HepG2 (cell line): ENCODE measurements around the gene PLIN1. TPM values are rescaled to one million over a fixed set of nuclear protein-coding genes. Genes with fewer than 3 reads are reported as not detected.

ENCODE experiments used
- ATM ChIP-seq: fragments of 450-650 bp; IDR thresholded peaks from 2 replicates; pipeline ENCODE4 v1.7.1; 2017; ENCODE audit warnings: mild to moderate bottlenecking, borderline replicate concordance
- CEBPG ChIP-seq: IDR thresholded peaks from 2 replicates; pipeline ENCODE4 v1.6.1; 2016
- DMAP1 ChIP-seq: IDR thresholded peaks from 2 replicates; pipeline ENCODE4 v1.6.1; 2016
- FLYWCH1 ChIP-seq: sonication (generic); formaldehyde crosslinking; IDR thresholded peaks from 2 replicates; pipeline ENCODE4 v1.8.1; 2023; ENCODE audit warnings: mild to moderate bottlenecking, missing genetic modification reagents
- FOXP1 ChIP-seq, 2 experiments: fragments of 450-650 bp in 1 of 2; IDR thresholded peaks; 2 replicates each; pipeline ENCODE4 v1.6.1; 2017 to 2018; ENCODE audit warnings: antibody characterized with exemption in 1 of 2
- KAT8 ChIP-seq: IDR thresholded peaks from 2 replicates; pipeline ENCODE4 v1.6.1; 2016; ENCODE audit warnings: missing genetic modification reagents, missing compliant biosample characterization
- MIER2 ChIP-seq: IDR thresholded peaks from 2 replicates; pipeline ENCODE4 v1.6.1; 2016; ENCODE audit warnings: missing biosample characterization, missing genetic modification reagents
- PHF8 ChIP-seq: sonication (generic); formaldehyde crosslinking; IDR thresholded peaks from 2 replicates; pipeline ENCODE4 v1.5.0; 2020; ENCODE audit warnings: missing genetic modification reagents
- SMAD3 ChIP-seq: sonication (generic); formaldehyde crosslinking; IDR thresholded peaks from 2 replicates; pipeline ENCODE4 v1.4.0; 2020; ENCODE audit warnings: missing genetic modification reagents
- TEAD3 ChIP-seq: optimal IDR thresholded peaks from 2 replicates; pipeline ENCODE3; 2016; ENCODE audit warnings: borderline replicate concordance
- WIZ ChIP-seq: sonication (generic); formaldehyde crosslinking; IDR thresholded peaks from 2 replicates; pipeline ENCODE4 v1.5.1; 2020; ENCODE audit warnings: mild to moderate bottlenecking, missing genetic modification reagents
- YY1 ChIP-seq: IDR thresholded peaks from 2 replicates; pipeline ENCODE4 v1.6.1; 2011; ENCODE audit warnings: low read length, low read depth, moderate library complexity, mild to moderate bottlenecking; ENCODE audit not compliant: insufficient read depth, insufficient replicate concordance
- ZFY ChIP-seq: sonication (generic); formaldehyde crosslinking; IDR thresholded peaks from 2 replicates; pipeline ENCODE4 v1.4.0; 2020; ENCODE audit warnings: missing genetic modification reagents
- ZNF24 ChIP-seq: fragments of 450-650 bp; IDR thresholded peaks from 2 replicates; pipeline ENCODE4 v1.6.1; 2017; ENCODE audit warnings: antibody characterized with exemption, mild to moderate bottlenecking
- ZNF607 ChIP-seq: sonication (generic); formaldehyde crosslinking; IDR thresholded peaks from 2 replicates; pipeline ENCODE4 v1.5.1; 2020; ENCODE audit warnings: missing genetic modification reagents, mild to moderate bottlenecking, borderline replicate concordance
- ZNF709 ChIP-seq: sonication (generic); formaldehyde crosslinking; IDR thresholded peaks from 2 replicates; pipeline ENCODE4 v1.5.0; 2020; ENCODE audit warnings: mild to moderate bottlenecking, missing genetic modification reagents
- polyA plus RNA-seq, 8 experiments: library from polyadenylated mRNA; depleted of rRNA in 3 of 8; stranded (reverse) in 7 of 8; unstranded in 1 of 8; fragments of >200 nt; fragmentation: Illumina TruSeq in 4 of 8; extraction: Trizol in 4 of 8; gene quantifications; 2 replicates each; pipeline versions ENCODE4 v1.2.1 to v1.2.3, GENCODE V29; 2011 to 2016; ENCODE audit warnings: low read depth in 4 of 8, missing spikeins in 1 of 8, mixed read lengths in 1 of 8; ENCODE audit not compliant: insufficient read depth in 1 of 8
- total RNA-seq, 5 experiments: library from RNA; depleted of rRNA; stranded (reverse); fragments of >200 nt; fragmentation: Illumina TruSeq; extraction: Trizol; gene quantifications; 2 replicates each; pipeline ENCODE4 v1.2.3, GENCODE V29; 2016; ENCODE audit warnings: low read depth in 1 of 5
- TF ChIP-seq, protein P1 (sequence below): sonication (generic); formaldehyde crosslinking; conservative IDR thresholded peaks from 2 replicates; pipeline ENCODE4 v1.8.0; 2022; ENCODE audit warnings: mild to moderate bottlenecking, moderate library complexity, missing genetic modification reagents
- TF ChIP-seq, protein P2 (sequence below): sonication (generic); formaldehyde crosslinking; IDR thresholded peaks from 2 replicates; pipeline ENCODE4 v1.8.1; 2022; ENCODE audit warnings: low read depth, mild to moderate bottlenecking, missing genetic modification reagents
- TF ChIP-seq, protein P3 (sequence below): sonication (generic); formaldehyde crosslinking; IDR thresholded peaks from 2 replicates; pipeline ENCODE4 v1.5.0; 2020; ENCODE audit warnings: missing genetic modification reagents
- TF ChIP-seq, protein P4 (sequence below): sonication (generic); formaldehyde crosslinking; IDR thresholded peaks from 2 replicates; pipeline ENCODE4 v1.5.0; 2020; ENCODE audit warnings: mild to moderate bottlenecking, missing genetic modification reagents, borderline replicate concordance
- TF ChIP-seq, protein P5 (sequence below): IDR thresholded peaks from 2 replicates; pipeline ENCODE4 v1.6.1; 2012; ENCODE audit warnings: inconsistent platforms

Gene PLIN1
- total and polyA plus RNA-seq, 2 of the 13 experiments (the other 11 are each of a cell fraction or from before 2014, with no cell fraction given) = 0.74 to 1.2 TPM

DNA sequence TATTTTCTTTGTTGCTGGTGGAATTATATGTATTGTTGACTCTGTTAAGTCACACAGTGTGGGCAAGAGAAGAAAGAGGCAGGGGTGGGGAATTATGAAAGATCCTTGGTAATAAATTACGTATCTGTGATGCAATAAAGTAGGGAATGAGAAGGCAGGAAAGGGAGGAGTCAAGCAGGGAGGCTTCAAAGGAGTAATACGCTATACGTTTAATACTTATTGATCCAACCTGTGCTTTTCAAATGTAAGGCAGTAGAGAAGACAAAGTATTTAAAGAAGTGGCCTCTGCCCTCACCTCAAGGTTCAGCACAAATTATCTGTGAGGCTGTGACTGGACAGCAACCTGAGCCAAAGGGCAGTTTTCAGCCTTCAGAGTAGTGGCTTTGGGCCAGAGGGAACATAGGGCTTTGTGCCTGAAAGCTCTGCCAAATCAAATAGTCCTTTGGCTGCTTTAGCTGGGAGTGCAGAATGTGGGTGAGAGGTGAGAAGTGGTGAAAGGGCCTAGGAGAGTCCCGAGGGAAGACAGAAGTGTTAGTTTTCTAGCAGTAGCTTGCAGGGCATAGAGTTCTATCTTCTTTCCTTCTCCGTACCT, 1.2 kb upstream of the PLIN1 start (continued):
- TF ChIP-seq, protein P1, sequence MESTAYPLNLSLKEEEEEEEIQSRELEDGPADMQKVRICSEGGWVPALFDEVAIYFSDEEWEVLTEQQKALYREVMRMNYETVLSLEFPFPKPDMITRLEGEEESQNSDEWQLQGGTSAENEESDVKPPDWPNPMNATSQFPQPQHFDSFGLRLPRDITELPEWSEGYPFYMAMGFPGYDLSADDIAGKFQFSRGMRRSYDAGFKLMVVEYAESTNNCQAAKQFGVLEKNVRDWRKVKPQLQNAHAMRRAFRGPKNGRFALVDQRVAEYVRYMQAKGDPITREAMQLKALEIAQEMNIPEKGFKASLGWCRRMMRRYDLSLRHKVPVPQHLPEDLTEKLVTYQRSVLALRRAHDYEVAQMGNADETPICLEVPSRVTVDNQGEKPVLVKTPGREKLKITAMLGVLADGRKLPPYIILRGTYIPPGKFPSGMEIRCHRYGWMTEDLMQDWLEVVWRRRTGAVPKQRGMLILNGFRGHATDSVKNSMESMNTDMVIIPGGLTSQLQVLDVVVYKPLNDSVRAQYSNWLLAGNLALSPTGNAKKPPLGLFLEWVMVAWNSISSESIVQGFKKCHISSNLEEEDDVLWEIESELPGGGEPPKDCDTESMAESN (CRISPR knock-in tag) = no peak
- TF ChIP-seq FOXP1 (IDR thresholded peaks at IDR 0.05) (no peak), FOXP1 (CRISPR knock-in tag; IDR thresholded peaks at IDR 0.05) (peak; percentile 42; the same call in 1 of the 2 replicates), ZNF24 (no peak), ZFY (CRISPR knock-in tag) (peak; percentile 38; the same call in 1 of the 2 replicates), WIZ (no peak), YY1 (no peak), PHF8 (CRISPR knock-in tag) (0 out of 2 replicates have a peak, but pooled peaks have one; percentile 26), ZNF709 (CRISPR knock-in tag) (0 out of 2 replicates have a peak, but pooled peaks have one; percentile 79), CEBPG (CRISPR knock-in tag) (no peak), DMAP1 (CRISPR knock-in tag) (no peak), FLYWCH1 (CRISPR knock-in tag) (no peak), TEAD3 (CRISPR knock-in tag) (peak; percentile 75), KAT8 (CRISPR knock-in tag) (peak; percentile 20; the same call in 1 of the 2 replicates), MIER2 (CRISPR knock-in tag) (peak; percentile 56; the same call in 1 of the 2 replicates), ZNF607 (CRISPR knock-in tag) (no peak), ATM (no peak), SMAD3 (CRISPR knock-in tag) (0 out of 2 replicates have a peak, but pooled peaks have one; percentile 29)
- TF ChIP-seq, protein P2, sequence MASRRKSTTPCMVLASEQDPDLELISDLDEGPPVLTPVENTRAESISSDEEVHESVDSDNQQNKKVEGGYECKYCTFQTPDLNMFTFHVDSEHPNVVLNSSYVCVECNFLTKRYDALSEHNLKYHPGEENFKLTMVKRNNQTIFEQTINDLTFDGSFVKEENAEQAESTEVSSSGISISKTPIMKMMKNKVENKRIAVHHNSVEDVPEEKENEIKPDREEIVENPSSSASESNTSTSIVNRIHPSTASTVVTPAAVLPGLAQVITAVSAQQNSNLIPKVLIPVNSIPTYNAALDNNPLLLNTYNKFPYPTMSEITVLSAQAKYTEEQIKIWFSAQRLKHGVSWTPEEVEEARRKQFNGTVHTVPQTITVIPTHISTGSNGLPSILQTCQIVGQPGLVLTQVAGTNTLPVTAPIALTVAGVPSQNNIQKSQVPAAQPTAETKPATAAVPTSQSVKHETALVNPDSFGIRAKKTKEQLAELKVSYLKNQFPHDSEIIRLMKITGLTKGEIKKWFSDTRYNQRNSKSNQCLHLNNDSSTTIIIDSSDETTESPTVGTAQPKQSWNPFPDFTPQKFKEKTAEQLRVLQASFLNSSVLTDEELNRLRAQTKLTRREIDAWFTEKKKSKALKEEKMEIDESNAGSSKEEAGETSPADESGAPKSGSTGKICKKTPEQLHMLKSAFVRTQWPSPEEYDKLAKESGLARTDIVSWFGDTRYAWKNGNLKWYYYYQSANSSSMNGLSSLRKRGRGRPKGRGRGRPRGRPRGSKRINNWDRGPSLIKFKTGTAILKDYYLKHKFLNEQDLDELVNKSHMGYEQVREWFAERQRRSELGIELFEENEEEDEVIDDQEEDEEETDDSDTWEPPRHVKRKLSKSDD (CRISPR knock-in tag) = peak; percentile 94
- TF ChIP-seq, protein P3, sequence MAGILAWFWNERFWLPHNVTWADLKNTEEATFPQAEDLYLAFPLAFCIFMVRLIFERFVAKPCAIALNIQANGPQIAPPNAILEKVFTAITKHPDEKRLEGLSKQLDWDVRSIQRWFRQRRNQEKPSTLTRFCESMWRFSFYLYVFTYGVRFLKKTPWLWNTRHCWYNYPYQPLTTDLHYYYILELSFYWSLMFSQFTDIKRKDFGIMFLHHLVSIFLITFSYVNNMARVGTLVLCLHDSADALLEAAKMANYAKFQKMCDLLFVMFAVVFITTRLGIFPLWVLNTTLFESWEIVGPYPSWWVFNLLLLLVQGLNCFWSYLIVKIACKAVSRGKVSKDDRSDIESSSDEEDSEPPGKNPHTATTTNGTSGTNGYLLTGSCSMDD (CRISPR knock-in tag) = no peak
- TF ChIP-seq, protein P4, sequence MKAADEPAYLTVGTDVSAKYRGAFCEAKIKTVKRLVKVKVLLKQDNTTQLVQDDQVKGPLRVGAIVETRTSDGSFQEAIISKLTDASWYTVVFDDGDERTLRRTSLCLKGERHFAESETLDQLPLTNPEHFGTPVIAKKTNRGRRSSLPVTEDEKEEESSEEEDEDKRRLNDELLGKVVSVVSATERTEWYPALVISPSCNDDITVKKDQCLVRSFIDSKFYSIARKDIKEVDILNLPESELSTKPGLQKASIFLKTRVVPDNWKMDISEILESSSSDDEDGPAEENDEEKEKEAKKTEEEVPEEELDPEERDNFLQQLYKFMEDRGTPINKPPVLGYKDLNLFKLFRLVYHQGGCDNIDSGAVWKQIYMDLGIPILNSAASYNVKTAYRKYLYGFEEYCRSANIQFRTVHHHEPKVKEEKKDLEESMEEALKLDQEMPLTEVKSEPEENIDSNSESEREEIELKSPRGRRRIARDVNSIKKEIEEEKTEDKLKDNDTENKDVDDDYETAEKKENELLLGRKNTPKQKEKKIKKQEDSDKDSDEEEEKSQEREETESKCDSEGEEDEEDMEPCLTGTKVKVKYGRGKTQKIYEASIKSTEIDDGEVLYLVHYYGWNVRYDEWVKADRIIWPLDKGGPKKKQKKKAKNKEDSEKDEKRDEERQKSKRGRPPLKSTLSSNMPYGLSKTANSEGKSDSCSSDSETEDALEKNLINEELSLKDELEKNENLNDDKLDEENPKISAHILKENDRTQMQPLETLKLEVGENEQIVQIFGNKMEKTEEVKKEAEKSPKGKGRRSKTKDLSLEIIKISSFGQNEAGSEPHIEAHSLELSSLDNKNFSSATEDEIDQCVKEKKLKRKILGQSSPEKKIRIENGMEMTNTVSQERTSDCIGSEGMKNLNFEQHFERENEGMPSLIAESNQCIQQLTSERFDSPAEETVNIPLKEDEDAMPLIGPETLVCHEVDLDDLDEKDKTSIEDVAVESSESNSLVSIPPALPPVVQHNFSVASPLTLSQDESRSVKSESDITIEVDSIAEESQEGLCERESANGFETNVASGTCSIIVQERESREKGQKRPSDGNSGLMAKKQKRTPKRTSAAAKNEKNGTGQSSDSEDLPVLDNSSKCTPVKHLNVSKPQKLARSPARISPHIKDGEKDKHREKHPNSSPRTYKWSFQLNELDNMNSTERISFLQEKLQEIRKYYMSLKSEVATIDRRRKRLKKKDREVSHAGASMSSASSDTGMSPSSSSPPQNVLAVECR (CRISPR knock-in tag) = peak; percentile 50; the same call in 1 of the 2 replicates
- TF ChIP-seq, protein P5, sequence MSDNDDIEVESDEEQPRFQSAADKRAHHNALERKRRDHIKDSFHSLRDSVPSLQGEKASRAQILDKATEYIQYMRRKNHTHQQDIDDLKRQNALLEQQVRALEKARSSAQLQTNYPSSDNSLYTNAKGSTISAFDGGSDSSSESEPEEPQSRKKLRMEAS = no peak; the same call in 1 of the 2 replicates
